Measurements from ENCODE around the gene SLC38A3. TPM values are rescaled to one million over a fixed set of nuclear protein-coding genes. Genes with fewer than 3 reads are reported as not detected.

Gene SLC38A3
- total and polyA plus RNA-seq, 9 of the 15 experiments (the other 6 are each of a cell fraction or from before 2014, with no cell fraction given), result 0.09 to 0.38 (median 0.16) TPM; not detected in 6

DNA sequence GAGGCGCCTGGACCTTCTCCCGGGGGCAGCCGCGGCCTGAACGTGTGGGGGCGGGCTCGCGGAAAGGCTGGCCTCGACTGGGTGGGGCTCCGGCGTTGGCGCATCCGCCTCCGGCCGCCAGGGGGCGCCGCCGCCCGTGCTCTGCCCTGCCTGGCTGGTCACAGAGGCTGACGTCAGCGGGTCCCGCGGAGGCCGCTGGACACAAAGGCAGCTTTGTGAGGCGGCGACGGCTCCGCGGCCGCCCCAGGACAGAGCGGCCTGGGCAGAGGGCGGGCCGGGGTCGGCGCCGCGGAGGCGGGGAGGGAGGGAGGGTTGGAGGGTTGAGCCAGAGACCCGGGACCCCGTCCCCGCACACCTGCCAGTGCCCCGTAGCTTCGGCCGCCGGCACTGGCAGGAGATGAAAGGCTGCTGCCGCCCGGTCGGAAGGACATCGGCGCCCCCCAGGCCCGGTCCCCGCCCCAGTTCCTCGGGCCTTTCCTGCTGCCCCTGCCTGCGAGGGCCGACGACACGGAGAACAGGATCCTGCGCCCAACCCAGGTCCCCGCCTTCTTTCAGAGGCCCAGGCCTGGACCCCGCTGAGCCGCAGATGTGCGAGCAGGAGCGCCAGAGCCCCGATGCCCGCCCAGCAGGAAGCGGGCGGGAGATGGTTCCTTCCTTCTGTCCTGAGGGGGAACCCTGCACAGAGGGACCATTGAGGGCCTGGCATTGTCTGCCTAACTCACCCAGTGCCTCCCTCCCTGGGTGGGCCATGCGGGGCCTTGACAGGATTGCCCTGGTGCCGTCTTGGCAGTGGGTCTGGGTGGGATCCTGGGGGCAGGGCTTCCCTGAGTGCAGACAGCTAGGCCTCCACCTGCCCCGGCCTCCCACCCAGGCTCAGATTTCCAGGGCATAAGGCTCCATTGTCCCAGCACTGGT is 55.2 kb downstream of the SLC38A3 start (continued):
- TF ChIP-seq TCF7L2 (IDR thresholded peaks at IDR 0.05; ENCODE audit: low read depth, low read length) (no peak), RAD51 (IDR thresholded peaks at IDR 0.05; ENCODE audit: borderline replicate concordance, low read depth) (no peak), ARID2 (IDR thresholded peaks at IDR 0.05) (no peak), E2F3 (CRISPR knock-in tag; IDR thresholded peaks at IDR 0.05) (no peak), POLR2A (conservative IDR thresholded peaks at IDR 0.05) (peak; percentile 39; the same call in 1 of the 2 replicates), ZBTB34 (CRISPR knock-in tag; IDR thresholded peaks at IDR 0.05) (no peak), TSHZ1 (CRISPR knock-in tag; IDR thresholded peaks at IDR 0.05) (no peak), MBD2 (IDR thresholded peaks at IDR 0.05; ENCODE audit: borderline replicate concordance, low read depth) (no peak), ZNF277 (CRISPR knock-in tag; IDR thresholded peaks at IDR 0.05; ENCODE audit: borderline replicate concordance) (no peak), MCM2 (IDR thresholded peaks at IDR 0.05; ENCODE audit: low read depth) (no peak), CREM (IDR thresholded peaks at IDR 0.05; ENCODE audit: low read depth) (peak; percentile 93), U2AF1 (optimal IDR thresholded peaks at IDR 0.05; ENCODE audit: low read depth, low read length) (no peak), PRPF4 (IDR thresholded peaks at IDR 0.05; ENCODE audit: insufficient read depth, low read depth, low read length, poor library complexity, severe bottlenecking) (no peak), ZKSCAN3 (CRISPR knock-in tag; IDR thresholded peaks at IDR 0.05) (no peak), HMG20A (CRISPR knock-in tag; conservative IDR thresholded peaks at IDR 0.05) (no peak), SRSF9 (IDR thresholded peaks at IDR 0.05; ENCODE audit: borderline replicate concordance, low read depth, low read length) (no peak), HDAC8 (tag; IDR thresholded peaks at IDR 0.05) (no peak), E2F1 (CRISPR knock-in tag; IDR thresholded peaks at IDR 0.05) (no peak), SREBF1 (IDR thresholded peaks at IDR 0.05; ENCODE audit: borderline replicate concordance, low read depth, low read length) (no peak)

Measured in K562 (cell line).